Measurements from ENCODE around the gene TCFL5. TPM values are rescaled to one million over a fixed set of nuclear protein-coding genes. Genes with fewer than 3 reads are reported as not detected.

TCFL5 gene
- total RNA-seq, 1 experiment from 2014 or later: 31.7 TPM

GRCh38 chr20:62898093-62898964, 36.7 kb upstream of the TCFL5 start:
- in situ Hi-C loops (cut with HindIII; ENCODE audit: low pct_unique_long_range_greater_than_20kb, low sequenced_read_pairs): no loop called here
- DNase-seq (ENCODE audit: low read depth): no peak

DNA sequence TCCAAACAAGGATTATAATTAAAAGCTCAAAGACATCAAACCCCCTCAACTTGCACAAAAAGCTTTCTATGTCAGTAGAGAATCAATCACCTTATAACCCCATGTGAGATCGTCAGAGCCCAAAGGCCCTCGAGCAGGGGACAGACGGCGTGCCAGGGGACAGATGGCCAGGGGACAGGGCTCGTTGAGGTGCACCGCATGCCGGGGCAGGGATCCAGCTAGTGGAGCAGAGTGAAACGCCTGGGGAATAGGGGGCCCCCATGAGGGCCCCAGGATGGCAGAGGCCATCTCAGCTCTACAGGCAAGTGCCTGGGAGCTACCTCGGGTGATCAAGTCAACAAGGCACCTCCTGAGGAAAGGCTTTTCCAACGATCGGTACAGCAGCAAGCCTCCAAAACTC, 36.0 kb upstream of the TCFL5 start:
- in situ Hi-C loops (cut with HindIII; ENCODE audit: low pct_unique_long_range_greater_than_20kb, low sequenced_read_pairs): no loop called here
- DNase-seq (ENCODE audit: low read depth): no peak

DNA sequence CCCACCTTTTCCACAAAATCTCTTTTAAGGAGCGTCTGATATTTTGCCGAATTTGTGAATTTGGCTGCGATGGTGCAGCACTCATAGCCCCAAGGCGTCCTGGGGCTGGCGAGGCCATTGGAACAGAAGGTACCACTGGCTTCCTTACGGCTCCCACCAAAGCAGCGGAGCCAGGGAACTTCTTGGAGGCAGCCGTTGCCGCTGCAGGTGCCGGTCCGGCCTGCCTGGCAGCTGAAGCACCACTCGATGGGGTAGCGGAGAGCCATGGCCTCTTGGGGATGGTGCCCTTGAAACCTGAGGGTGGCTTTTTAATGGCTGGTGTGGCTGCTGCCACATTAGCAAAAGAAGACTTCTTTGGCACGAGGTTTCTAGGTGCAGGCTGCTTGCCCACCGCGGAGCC, 34.9 kb upstream of the TCFL5 start:
- in situ Hi-C loops (cut with HindIII; ENCODE audit: low pct_unique_long_range_greater_than_20kb, low sequenced_read_pairs): no loop called here
- no peak for DNase-seq (ENCODE audit: low read depth)

GRCh38 chr20:62895539-62895938, 33.9 kb upstream of the TCFL5 start:
- in situ Hi-C loops (cut with HindIII; ENCODE audit: low pct_unique_long_range_greater_than_20kb, low sequenced_read_pairs): no loop called here
- no peak for DNase-seq (ENCODE audit: low read depth)

- in situ Hi-C loops (cut with HindIII; ENCODE audit: low pct_unique_long_range_greater_than_20kb, low sequenced_read_pairs): no loop called here
- DNase-seq (ENCODE audit: low read depth): no peak
Observed at GRCh38 chr20:62894261-62894660, 32.6 kb upstream of the TCFL5 start.

DNA sequence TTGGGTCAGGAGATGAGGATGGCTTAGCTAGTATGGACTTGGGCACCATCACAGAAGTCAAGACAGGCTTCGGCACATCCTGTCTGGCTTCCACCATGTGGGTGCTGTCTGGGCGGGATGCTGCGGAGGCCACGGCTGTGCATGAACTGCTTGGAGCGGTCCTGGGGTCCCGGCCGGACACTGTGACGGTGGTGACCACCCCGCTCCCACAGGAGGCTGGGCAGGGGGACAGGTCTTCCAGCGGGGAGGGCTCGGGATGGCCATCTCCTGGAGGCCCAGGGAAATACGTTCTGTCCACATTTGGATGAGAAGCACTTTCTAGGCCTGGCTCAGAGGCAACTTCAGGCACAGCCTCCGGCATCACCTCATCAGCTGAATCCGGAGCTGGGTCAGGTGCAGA, 32.1 kb upstream of the TCFL5 start:
- no peak for DNase-seq (ENCODE audit: low read depth)
- in situ Hi-C loops (cut with HindIII; ENCODE audit: low pct_unique_long_range_greater_than_20kb, low sequenced_read_pairs): no loop called here

GRCh38 chr20:62892348-62893304, 31.0 kb upstream of the TCFL5 start:
- no peak for DNase-seq (ENCODE audit: low read depth)
- in situ Hi-C loops (cut with HindIII; ENCODE audit: low pct_unique_long_range_greater_than_20kb, low sequenced_read_pairs): no loop called here

DNA sequence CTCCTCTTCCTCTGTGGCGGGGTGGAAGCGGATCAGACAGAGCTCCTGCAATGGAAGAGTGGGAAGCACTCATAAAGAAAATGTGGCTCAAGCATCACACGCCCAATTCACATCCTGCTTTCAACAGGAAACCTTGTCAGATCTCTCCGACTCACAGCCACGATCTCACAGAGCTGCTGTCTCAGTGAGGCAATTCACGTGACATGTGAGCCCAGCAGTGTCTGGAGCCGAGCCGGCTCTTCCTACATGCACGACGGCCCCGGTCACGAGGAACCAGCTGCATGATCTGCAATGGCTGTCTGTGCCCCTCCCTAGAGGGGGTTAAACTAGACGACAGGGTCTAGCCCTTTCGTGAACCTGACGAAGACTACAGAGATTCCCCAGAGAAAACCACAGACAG, 29.5 kb upstream of the TCFL5 start:
- in situ Hi-C loops (cut with HindIII; ENCODE audit: low pct_unique_long_range_greater_than_20kb, low sequenced_read_pairs): no loop called here
- no peak for DNase-seq (ENCODE audit: low read depth)

DNA sequence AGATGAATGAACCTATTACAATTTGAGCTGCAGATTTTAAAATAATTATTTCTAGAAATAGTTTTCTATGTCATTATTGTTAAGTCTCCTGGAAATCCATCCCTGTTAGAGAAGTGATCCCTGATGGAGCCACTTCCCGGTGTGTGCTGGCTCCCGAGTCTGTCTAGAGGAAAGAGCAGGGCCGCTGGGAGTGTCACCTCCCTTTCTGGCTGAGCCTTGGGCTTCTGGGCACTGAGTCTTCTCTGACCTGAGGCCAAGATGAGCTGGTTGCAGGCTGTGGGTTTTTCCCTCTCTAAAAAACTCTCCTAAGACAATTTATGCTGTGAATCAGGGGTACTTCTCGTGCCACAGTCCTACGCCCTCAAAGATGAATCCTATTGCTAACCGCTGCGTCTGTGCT, 28.8 kb upstream of the TCFL5 start:
- DNase-seq (ENCODE audit: low read depth): no peak
- in situ Hi-C loops (cut with HindIII; ENCODE audit: low pct_unique_long_range_greater_than_20kb, low sequenced_read_pairs): no loop called here

DNA sequence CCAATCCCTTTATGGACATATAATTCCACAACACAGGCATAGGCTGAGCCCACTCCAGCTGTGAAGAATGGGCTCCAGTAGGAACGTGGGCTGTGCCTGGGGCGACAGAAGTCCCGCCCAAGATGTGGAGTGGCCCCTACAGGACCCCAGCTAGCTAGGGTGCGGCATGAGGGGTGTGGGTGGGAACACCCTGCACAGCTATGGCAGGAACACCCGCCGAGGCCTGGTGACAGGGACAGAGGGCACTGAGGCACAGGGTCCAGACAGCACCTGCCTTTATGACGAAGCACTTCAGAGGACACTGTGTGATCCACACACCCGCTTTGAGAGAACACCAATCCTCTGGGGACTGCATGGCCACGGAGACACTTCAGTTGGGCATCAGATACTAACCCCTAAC, 28.2 kb upstream of the TCFL5 start:
- in situ Hi-C loops (cut with HindIII; ENCODE audit: low pct_unique_long_range_greater_than_20kb, low sequenced_read_pairs): no loop called here
- DNase-seq (ENCODE audit: low read depth): no peak

- no peak for DNase-seq (ENCODE audit: low read depth)
- in situ Hi-C loops (cut with HindIII; ENCODE audit: low pct_unique_long_range_greater_than_20kb, low sequenced_read_pairs): no loop called here
Observed at GRCh38 chr20:62889411-62889810, 27.8 kb upstream of the TCFL5 start.

- in situ Hi-C loops (cut with HindIII; ENCODE audit: low pct_unique_long_range_greater_than_20kb, low sequenced_read_pairs): no loop called here
- DNase-seq (ENCODE audit: low read depth): no peak
Observed at GRCh38 chr20:62888910-62889309, 27.3 kb upstream of the TCFL5 start.

DNA sequence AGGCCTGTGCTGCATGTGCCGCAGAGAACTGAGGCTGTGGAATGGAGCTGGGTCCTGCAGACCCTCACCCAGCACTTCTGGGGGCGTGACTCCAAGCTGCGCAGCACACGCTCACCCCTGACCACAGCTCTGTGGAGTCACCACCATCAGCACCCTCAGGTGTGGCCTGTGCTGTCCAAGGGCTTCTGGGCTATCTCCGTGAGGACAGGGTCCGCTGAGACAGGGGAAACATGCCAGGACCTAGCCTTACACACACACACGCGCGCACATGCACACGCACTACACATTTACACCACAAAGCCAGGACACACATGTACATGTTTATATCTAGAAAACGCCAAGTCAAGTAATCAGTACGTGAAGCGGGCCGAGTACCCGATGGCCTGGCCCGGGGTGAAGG, 26.8 kb upstream of the TCFL5 start:
- no peak for DNase-seq (ENCODE audit: low read depth)
- in situ Hi-C loops (cut with HindIII; ENCODE audit: low pct_unique_long_range_greater_than_20kb, low sequenced_read_pairs): no loop called here

DNA sequence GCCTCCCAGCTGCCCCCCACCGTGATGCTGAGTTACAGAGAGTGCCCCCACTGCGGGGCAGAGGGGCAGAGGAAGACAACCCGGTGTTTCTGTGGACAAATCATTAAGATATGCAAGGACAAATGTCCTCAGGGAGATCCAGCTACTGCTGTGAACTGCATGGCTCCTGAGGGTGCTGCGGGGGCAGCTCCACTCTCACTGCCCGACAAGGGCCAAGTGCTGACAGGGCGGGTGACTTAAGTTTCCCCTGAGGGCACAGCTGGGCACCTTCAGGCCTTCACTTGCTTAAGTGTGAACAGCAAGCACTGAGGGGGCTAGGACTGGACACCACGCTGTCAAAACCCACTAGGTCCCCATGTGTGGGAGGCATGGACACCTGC, 26.2 kb upstream of the TCFL5 start:
- in situ Hi-C loops (cut with HindIII; ENCODE audit: low pct_unique_long_range_greater_than_20kb, low sequenced_read_pairs): no loop called here
- no peak for DNase-seq (ENCODE audit: low read depth)

GRCh38 chr20:62887152-62887859, 25.7 kb upstream of the TCFL5 start:
- in situ Hi-C loops (cut with HindIII; ENCODE audit: low pct_unique_long_range_greater_than_20kb, low sequenced_read_pairs): no loop called here

GRCh38 chr20:62886709-62887058, 25.1 kb upstream of the TCFL5 start:
- in situ Hi-C loops (cut with HindIII; ENCODE audit: low pct_unique_long_range_greater_than_20kb, low sequenced_read_pairs): no loop called here
- no peak for DNase-seq (ENCODE audit: low read depth)

More at GRCh38 chr20:62887152-62887859, 25.7 kb upstream of the TCFL5 start:
- peak; percentile 23 for DNase-seq (ENCODE audit: low read depth)

DNA sequence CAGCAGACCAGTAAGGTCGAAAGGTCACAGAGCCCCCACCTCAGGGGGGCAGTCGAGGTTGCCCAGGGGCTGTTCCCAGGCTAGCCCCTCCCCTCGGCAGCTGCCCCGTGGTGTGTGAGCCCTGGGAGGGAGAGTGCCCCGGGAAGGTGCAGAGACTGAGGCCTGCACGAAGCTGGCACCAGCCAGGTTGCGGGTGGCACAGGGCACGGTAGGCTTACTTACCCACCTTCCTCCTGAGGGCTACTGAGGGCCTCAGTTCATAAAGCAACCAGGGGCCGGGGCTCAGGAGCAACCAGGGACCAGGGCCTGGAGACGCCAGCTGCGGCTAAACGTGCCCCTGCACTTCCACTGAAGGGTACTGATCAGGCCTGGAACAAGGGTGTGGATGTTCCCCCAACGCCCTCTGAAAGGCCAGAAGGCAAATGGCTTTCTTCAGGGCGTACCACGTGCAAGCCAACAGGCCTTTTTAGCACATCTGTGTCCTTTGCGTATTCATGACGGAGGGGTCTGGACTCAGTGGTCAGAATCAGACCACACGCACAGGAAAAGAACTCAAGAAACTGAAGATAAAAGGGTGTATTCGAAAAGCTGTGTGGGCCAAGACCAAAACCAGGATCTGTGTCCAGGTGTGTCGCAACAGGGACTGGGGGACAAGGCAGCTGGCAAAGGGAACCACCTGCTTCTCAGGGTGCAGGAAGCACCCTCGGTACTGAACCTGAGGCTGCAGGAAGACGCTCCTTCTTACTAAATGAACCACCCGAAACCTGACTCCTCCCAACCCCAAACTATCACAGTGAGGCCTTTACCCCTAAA, 24.5 kb upstream of the TCFL5 start:
- in situ Hi-C loops (cut with HindIII; ENCODE audit: low pct_unique_long_range_greater_than_20kb, low sequenced_read_pairs): no loop called here

More for the DNA sequence above, 24.5 kb upstream of the TCFL5 start:
- no peak for DNase-seq (ENCODE audit: low read depth)

All from Caki2 (cell line).